ENCODE measurements around the gene CEP78. TPM values are rescaled to one million over a fixed set of nuclear protein-coding genes. Genes with fewer than 3 reads are reported as not detected.
"Not testable (repeated sequence)": the region's sequence is repeated elsewhere in the genome, so short reads cannot be mapped to it uniquely, and the experiment has no call there.

CEP78 gene
- total RNA-seq, 1 experiment from 2014 or later, result 57.8 TPM

- H3K4ac ChIP-seq (ENCODE audit: low read depth, low read length), result no peak overlapping the region
- Mint-ChIP-seq H3K9me3 (no peaks in the 10 kb centered on the region), H3K36me3 (ENCODE audit: insufficient read depth in 1 of 3, low read depth in 3 of 3) (no peaks in the 10 kb centered on the region), H3K27me3 (ENCODE audit: low read depth) (no peaks in the 10 kb centered on the region; the same call in 1 of the 2 replicates), H3K27ac (no peak overlapping the region), H3K4me1 (peaks cover 4% of the 10 kb centered on the region in 2 experiments; a peak in 3 of 4 replicates), H3K4me3 (no peak overlapping the region)
- no peak for DNase-seq
- H3K23ac ChIP-seq (ENCODE audit: insufficient read length, low read depth, low read length), result no peak overlapping the region
- no peak overlapping the region for H3K4me2 ChIP-seq (ENCODE audit: insufficient read depth, insufficient read length, low read length)
- no peak overlapping the region for H2BK20ac ChIP-seq (ENCODE audit: low read depth, low read length, poor library complexity, severe bottlenecking)
- no peaks in the 10 kb centered on the region for H3K9me3 ChIP-seq (ENCODE audit: control insufficient read depth, low read depth, low read length)
- WGBS (ENCODE audit: extremely low coverage, insufficient read length, low lambda C conversion rate), result no CpG with 5 or more reads among the region's 1 CpG
- no peak overlapping the region for H2AFZ ChIP-seq (ENCODE audit: low read length)
- no peak overlapping the region for H2BK12ac ChIP-seq (ENCODE audit: insufficient read length, low read depth, low read length)
- no peak overlapping the region for H4K8ac ChIP-seq (replicated peaks; ENCODE audit: insufficient read length, low read depth, low read length)
- no peaks in the 10 kb centered on the region for H3K79me1 ChIP-seq (ENCODE audit: insufficient read depth, low read depth, low read length, poor library complexity, severe bottlenecking)
- no peak overlapping the region for H3K14ac ChIP-seq (ENCODE audit: insufficient read depth, low read length)
- no peak overlapping the region for H4K91ac ChIP-seq (ENCODE audit: insufficient read length, low read depth, low read length)
- H3K18ac ChIP-seq (ENCODE audit: insufficient read length, low read depth, low read length), result no peak overlapping the region
- H2BK5ac ChIP-seq (ENCODE audit: insufficient read length, low read length), result no peak overlapping the region
- peak overlapping the region; percentile 68; the same call in 1 of the 2 replicates for H2BK15ac ChIP-seq (ENCODE audit: low read depth, low read length)
- H2AK5ac ChIP-seq (ENCODE audit: insufficient read length, low read length), result no peak overlapping the region
- no peaks in the 10 kb centered on the region for H3K79me2 ChIP-seq (ENCODE audit: insufficient read depth, low read length)
- H4K5ac ChIP-seq (ENCODE audit: insufficient read length, low read depth, low read length), result no peak overlapping the region
- H3K9ac ChIP-seq (ENCODE audit: extremely low read depth, insufficient read length, low read length), result no peak overlapping the region
- no peak overlapping the region for H3K56ac ChIP-seq (ENCODE audit: insufficient read length, low read depth, low read length)
- H4K20me1 ChIP-seq (ENCODE audit: control insufficient read depth, insufficient read depth, insufficient read length), result no peaks in the 10 kb centered on the region
- TF ChIP-seq, protein P1, sequence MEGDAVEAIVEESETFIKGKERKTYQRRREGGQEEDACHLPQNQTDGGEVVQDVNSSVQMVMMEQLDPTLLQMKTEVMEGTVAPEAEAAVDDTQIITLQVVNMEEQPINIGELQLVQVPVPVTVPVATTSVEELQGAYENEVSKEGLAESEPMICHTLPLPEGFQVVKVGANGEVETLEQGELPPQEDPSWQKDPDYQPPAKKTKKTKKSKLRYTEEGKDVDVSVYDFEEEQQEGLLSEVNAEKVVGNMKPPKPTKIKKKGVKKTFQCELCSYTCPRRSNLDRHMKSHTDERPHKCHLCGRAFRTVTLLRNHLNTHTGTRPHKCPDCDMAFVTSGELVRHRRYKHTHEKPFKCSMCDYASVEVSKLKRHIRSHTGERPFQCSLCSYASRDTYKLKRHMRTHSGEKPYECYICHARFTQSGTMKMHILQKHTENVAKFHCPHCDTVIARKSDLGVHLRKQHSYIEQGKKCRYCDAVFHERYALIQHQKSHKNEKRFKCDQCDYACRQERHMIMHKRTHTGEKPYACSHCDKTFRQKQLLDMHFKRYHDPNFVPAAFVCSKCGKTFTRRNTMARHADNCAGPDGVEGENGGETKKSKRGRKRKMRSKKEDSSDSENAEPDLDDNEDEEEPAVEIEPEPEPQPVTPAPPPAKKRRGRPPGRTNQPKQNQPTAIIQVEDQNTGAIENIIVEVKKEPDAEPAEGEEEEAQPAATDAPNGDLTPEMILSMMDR (conservative IDR thresholded peaks at IDR 0.05), result no peak
- H3K27me3 ChIP-seq (ENCODE audit: insufficient read depth, low read length), result no peaks in the 10 kb centered on the region
- peaks cover 3% of the 10 kb centered on the region; the same call in 1 of the 2 replicates for H3K4me1 ChIP-seq (ENCODE audit: insufficient read depth, low read length)
- H2BK120ac ChIP-seq (ENCODE audit: low read depth, low read length, poor library complexity, severe bottlenecking), result no peak overlapping the region
- no peak overlapping the region for H3T11ph ChIP-seq (ENCODE audit: low read length)
- H3K23me2 ChIP-seq (ENCODE audit: insufficient read length, low read depth, low read length, poor library complexity, severe bottlenecking), result no peaks in the 10 kb centered on the region
- no peak overlapping the region for H3K27ac ChIP-seq (ENCODE audit: insufficient read length, low read depth, low read length)
These were observed 39.6 kb upstream of the CEP78 start for GRCh38 chr9:78196258-78196657.

DNA sequence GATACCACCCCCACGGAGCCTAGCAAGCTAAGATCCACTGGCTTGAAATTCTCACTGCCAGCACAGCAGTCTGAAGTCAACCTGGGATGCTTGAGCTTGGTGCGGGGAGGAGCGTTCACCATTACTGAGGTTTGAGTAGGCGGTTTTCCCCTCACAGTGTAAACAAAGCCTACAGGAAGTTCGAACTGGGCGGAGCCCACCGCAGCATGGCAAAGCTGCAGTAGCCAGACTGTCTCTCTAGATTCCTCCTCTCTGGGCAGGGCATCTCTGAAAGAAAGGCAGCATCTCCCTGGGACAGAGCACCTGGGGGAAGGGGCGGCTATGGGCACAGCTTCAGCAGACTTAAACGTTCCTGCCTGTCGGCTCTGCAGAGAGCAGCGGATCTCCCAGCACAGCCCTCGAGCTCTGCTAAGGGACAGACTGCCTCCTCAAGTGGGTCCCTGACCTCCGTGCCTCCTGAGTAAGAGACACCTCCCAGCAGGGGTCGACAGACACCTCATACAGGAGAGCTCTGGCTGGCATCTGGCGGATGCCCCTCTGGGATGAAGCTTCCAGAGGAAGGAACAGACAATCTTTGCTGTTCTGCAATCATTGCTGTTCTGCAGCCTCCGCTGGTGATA lies 34.6 kb upstream of the CEP78 start:
- not testable (repeated sequence) for H3K36me3 Mint-ChIP-seq (ENCODE audit: insufficient read depth in 1 of 3, low read depth in 3 of 3); H4K5ac ChIP-seq (ENCODE audit: insufficient read length, low read depth, low read length); H3K4me1 ChIP-seq (ENCODE audit: insufficient read depth, low read length); H2BK5ac ChIP-seq (ENCODE audit: insufficient read length, low read length); H3K23ac ChIP-seq (ENCODE audit: insufficient read length, low read depth, low read length); H2BK20ac ChIP-seq (ENCODE audit: low read depth, low read length, poor library complexity, severe bottlenecking); H2AFZ ChIP-seq (ENCODE audit: low read length); H2BK15ac ChIP-seq (ENCODE audit: low read depth, low read length); H2BK12ac ChIP-seq (ENCODE audit: insufficient read length, low read depth, low read length); H3T11ph ChIP-seq (ENCODE audit: low read length); H3K9ac ChIP-seq (ENCODE audit: extremely low read depth, insufficient read length, low read length); H2BK120ac ChIP-seq (ENCODE audit: low read depth, low read length, poor library complexity, severe bottlenecking); H3K27me3 Mint-ChIP-seq (ENCODE audit: low read depth); H2AK5ac ChIP-seq (ENCODE audit: insufficient read length, low read length); H3K23me2 ChIP-seq (ENCODE audit: insufficient read length, low read depth, low read length, poor library complexity, severe bottlenecking); H3K27ac ChIP-seq (ENCODE audit: insufficient read length, low read depth, low read length); H3K79me1 ChIP-seq (ENCODE audit: insufficient read depth, low read depth, low read length, poor library complexity, severe bottlenecking); H3K27ac Mint-ChIP-seq; H3K27me3 ChIP-seq (ENCODE audit: insufficient read depth, low read length); H3K18ac ChIP-seq (ENCODE audit: insufficient read length, low read depth, low read length); H3K56ac ChIP-seq (ENCODE audit: insufficient read length, low read depth, low read length); H4K91ac ChIP-seq (ENCODE audit: insufficient read length, low read depth, low read length); H4K20me1 ChIP-seq (ENCODE audit: control insufficient read depth, insufficient read depth, insufficient read length); H3K14ac ChIP-seq (ENCODE audit: insufficient read depth, low read length); H3K4ac ChIP-seq (ENCODE audit: low read depth, low read length); H4K8ac ChIP-seq (replicated peaks; ENCODE audit: insufficient read length, low read depth, low read length); H3K4me3 Mint-ChIP-seq; H3K4me2 ChIP-seq (ENCODE audit: insufficient read depth, insufficient read length, low read length); H3K79me2 ChIP-seq (ENCODE audit: insufficient read depth, low read length); H3K9me3 ChIP-seq (ENCODE audit: control insufficient read depth, low read depth, low read length); H3K9me3 Mint-ChIP-seq
- WGBS (ENCODE audit: extremely low coverage, insufficient read length, low lambda C conversion rate), result no CpG with 5 or more reads among the region's 16 CpGs
- peak; percentile 65 for DNase-seq
- peaks cover 11 to 19% of the 10 kb centered on the region in 2 experiments for H3K4me1 Mint-ChIP-seq
